GM21576 (cell line): ENCODE results near the gene ZNF507.
A peak's percentile ranks its signal among the peaks of the same experiment; 100 is the strongest.
"Not testable (repeated sequence)": the region's sequence is repeated elsewhere in the genome, so short reads cannot be mapped to it uniquely, and the experiment has no call there.

Source experiments
- ATAC-seq: cut with Tn5 transposase; IDR thresholded peaks from one replicate; pipeline ENCODE4 v1.9.1; 2021; ENCODE audit warnings: mild to moderate bottlenecking, moderate library complexity; ENCODE audit not compliant: unreplicated experiment

Gene ZNF507

GRCh38 chr19:32367063-32367462 lies 21.7 kb downstream of the ZNF507 start:
- ATAC-seq, result no peak

- ATAC-seq, result no peak
These were observed 22.6 kb downstream of the ZNF507 start for GRCh38 chr19:32367948-32368536.

- ATAC-seq, result no peak
These were observed 23.4 kb downstream of the ZNF507 start for GRCh38 chr19:32368787-32369186.

- ATAC-seq, result no peak
These were observed 27.5 kb downstream of the ZNF507 start for GRCh38 chr19:32372726-32373517.

- no peak for ATAC-seq
These were observed 28.3 kb downstream of the ZNF507 start for GRCh38 chr19:32373585-32374295.

GRCh38 chr19:32374362-32374761 lies 29.0 kb downstream of the ZNF507 start:
- not testable (repeated sequence) for ATAC-seq

GRCh38 chr19:32377088-32377487 lies 31.7 kb downstream of the ZNF507 start:
- not testable (repeated sequence) for ATAC-seq

- no peak for ATAC-seq
These were observed 34.9 kb downstream of the ZNF507 start for GRCh38 chr19:32380269-32380668.

GRCh38 chr19:32387701-32388392 lies 42.4 kb downstream of the ZNF507 start:
- ATAC-seq, result no peak

- ATAC-seq, result no peak
These were observed 43.0 kb downstream of the ZNF507 start for GRCh38 chr19:32388393-32388855.

- ATAC-seq, result no peak
These were observed 47.5 kb downstream of the ZNF507 start for GRCh38 chr19:32392901-32393300.

- ATAC-seq, result no peak
These were observed 50.7 kb downstream of the ZNF507 start for GRCh38 chr19:32396046-32396652.

GRCh38 chr19:32397671-32398101 lies 52.3 kb downstream of the ZNF507 start:
- ATAC-seq, result no peak

GRCh38 chr19:32401992-32402391 lies 56.6 kb downstream of the ZNF507 start:
- no peak for ATAC-seq

GRCh38 chr19:32403291-32403995 lies 58.0 kb downstream of the ZNF507 start:
- no peak for ATAC-seq

- ATAC-seq, result no peak
These were observed 59.0 kb downstream of the ZNF507 start for GRCh38 chr19:32404213-32404932.

- ATAC-seq, result peak; percentile 12
These were observed 59.6 kb downstream of the ZNF507 start for GRCh38 chr19:32404933-32405430.

- peak; percentile 94 for ATAC-seq
These were observed 60.2 kb downstream of the ZNF507 start, which contains the start of gene DPY19L3 for GRCh38 chr19:32405431-32406160. Gene DPY19L3, plus strand, starts transcription at chr19:32405770. Its CDS starts 2,484 bp downstream, at chr19:32408254.
